ENCODE measurements around the gene ROPN1.

Gene ROPN1

GRCh38 chr3:123997543-123997942, 5.6 kb upstream of the ROPN1 start:
- Histone ChIP-seq H3K9me3 (ENCODE audit: insufficient read depth, low read length, severe bottlenecking) (no peaks in the 10 kb centered on the region), H3K4me1 (ENCODE audit: insufficient read depth, low read length) (no peaks in the 10 kb centered on the region), H3K9ac (ENCODE audit: low read depth, low read length) (no peak overlapping the region), H3K4me2 (ENCODE audit: insufficient read depth, low read length) (no peak overlapping the region), H3K4me3 (ENCODE audit: low read depth in 1 of 2, low read length in 2 of 2) (no peak overlapping the region), H3K27me3 (ENCODE audit: insufficient read depth, low read length, poor library complexity) (peaks cover 4% of the 10 kb centered on the region), H4K20me1 (ENCODE audit: insufficient read depth, low read length) (no peaks in the 10 kb centered on the region; the same call in 1 of the 2 replicates), H3K27ac (ENCODE audit: low read length) (no peak overlapping the region), H3K36me3 (ENCODE audit: insufficient read depth, low read length) (no peaks in the 10 kb centered on the region), H3K79me2 (ENCODE audit: insufficient read depth, low read length) (no peaks in the 10 kb centered on the region), H2AFZ (ENCODE audit: low read depth, low read length) (no peak overlapping the region)
- ATAC-seq (ENCODE audit: insufficient read depth, low read depth) (no peak), DNase-seq (no peak)
- TF ChIP-seq EZH2 (IDR thresholded peaks at IDR 0.05; ENCODE audit: borderline replicate concordance, low read depth, low read length, severe bottlenecking) = no peak
- TF ChIP-seq, protein P1, sequence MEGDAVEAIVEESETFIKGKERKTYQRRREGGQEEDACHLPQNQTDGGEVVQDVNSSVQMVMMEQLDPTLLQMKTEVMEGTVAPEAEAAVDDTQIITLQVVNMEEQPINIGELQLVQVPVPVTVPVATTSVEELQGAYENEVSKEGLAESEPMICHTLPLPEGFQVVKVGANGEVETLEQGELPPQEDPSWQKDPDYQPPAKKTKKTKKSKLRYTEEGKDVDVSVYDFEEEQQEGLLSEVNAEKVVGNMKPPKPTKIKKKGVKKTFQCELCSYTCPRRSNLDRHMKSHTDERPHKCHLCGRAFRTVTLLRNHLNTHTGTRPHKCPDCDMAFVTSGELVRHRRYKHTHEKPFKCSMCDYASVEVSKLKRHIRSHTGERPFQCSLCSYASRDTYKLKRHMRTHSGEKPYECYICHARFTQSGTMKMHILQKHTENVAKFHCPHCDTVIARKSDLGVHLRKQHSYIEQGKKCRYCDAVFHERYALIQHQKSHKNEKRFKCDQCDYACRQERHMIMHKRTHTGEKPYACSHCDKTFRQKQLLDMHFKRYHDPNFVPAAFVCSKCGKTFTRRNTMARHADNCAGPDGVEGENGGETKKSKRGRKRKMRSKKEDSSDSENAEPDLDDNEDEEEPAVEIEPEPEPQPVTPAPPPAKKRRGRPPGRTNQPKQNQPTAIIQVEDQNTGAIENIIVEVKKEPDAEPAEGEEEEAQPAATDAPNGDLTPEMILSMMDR (IDR thresholded peaks at IDR 0.05; ENCODE audit: borderline replicate concordance, extremely low read depth, low read length, poor library complexity, severe bottlenecking) = no peak

DNA sequence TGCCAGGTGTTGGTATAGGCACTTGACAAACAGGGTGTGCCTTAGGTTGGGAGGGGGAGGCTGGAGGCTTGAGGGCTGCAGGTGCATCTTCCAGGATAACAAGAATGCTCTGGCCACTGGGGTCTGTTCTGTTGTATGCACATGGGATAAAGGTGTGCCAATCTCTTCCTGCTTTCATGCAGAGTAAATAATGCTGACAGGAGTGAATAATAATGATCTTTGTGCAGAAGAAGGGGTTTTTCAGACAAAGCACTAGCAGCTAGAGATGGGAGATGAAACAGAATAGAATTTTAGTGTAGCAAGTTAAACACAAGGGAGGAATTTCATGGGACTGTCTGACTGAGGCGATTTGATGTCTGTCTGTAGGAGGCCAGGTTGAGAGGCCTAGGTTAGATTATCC, 1.9 kb upstream of the ROPN1 start:
- no peak overlapping the region for H2AFZ ChIP-seq (ENCODE audit: low read depth, low read length)
- H4K20me1 ChIP-seq (ENCODE audit: insufficient read depth, low read length) = no peaks in the 10 kb centered on the region; the same call in 1 of the 2 replicates
- no peaks in the 10 kb centered on the region for H3K4me1 ChIP-seq (ENCODE audit: insufficient read depth, low read length)
- ATAC-seq (ENCODE audit: insufficient read depth, low read depth) = no peak
- no peak overlapping the region for H3K4me2 ChIP-seq (ENCODE audit: insufficient read depth, low read length)
- H3K9me3 ChIP-seq (ENCODE audit: insufficient read depth, low read length, severe bottlenecking) = no peaks in the 10 kb centered on the region
- no peaks in the 10 kb centered on the region for H3K79me2 ChIP-seq (ENCODE audit: insufficient read depth, low read length)
- H3K27ac ChIP-seq (ENCODE audit: low read length) = no peak overlapping the region
- H3K36me3 ChIP-seq (ENCODE audit: insufficient read depth, low read length) = no peaks in the 10 kb centered on the region
- no peak overlapping the region for H3K4me3 ChIP-seq (ENCODE audit: low read depth in 1 of 2, low read length in 2 of 2)
- TF ChIP-seq, protein P1 (IDR thresholded peaks at IDR 0.05; ENCODE audit: borderline replicate concordance, extremely low read depth, low read length, poor library complexity, severe bottlenecking) = no peak
- no peak for TF ChIP-seq EZH2 (IDR thresholded peaks at IDR 0.05; ENCODE audit: borderline replicate concordance, low read depth, low read length, severe bottlenecking)
- H3K9ac ChIP-seq (ENCODE audit: low read depth, low read length) = no peak overlapping the region
- DNase-seq = no peak
- peaks cover 4% of the 10 kb centered on the region for H3K27me3 ChIP-seq (ENCODE audit: insufficient read depth, low read length, poor library complexity)

- no peaks in the 10 kb centered on the region for H3K79me2 ChIP-seq (ENCODE audit: insufficient read depth, low read length)
- ATAC-seq (ENCODE audit: insufficient read depth, low read depth) = no peak
- no peak overlapping the region for H3K27ac ChIP-seq (ENCODE audit: low read length)
- H2AFZ ChIP-seq (ENCODE audit: low read depth, low read length) = no peak overlapping the region
- no peaks in the 10 kb centered on the region for H4K20me1 ChIP-seq (ENCODE audit: insufficient read depth, low read length)
- no peaks in the 10 kb centered on the region for H3K4me1 ChIP-seq (ENCODE audit: insufficient read depth, low read length)
- H3K4me2 ChIP-seq (ENCODE audit: insufficient read depth, low read length) = no peak overlapping the region
- peaks cover 18% of the 10 kb centered on the region for H3K27me3 ChIP-seq (ENCODE audit: insufficient read depth, low read length, poor library complexity)
- no peak for TF ChIP-seq EZH2 (IDR thresholded peaks at IDR 0.05; ENCODE audit: borderline replicate concordance, low read depth, low read length, severe bottlenecking)
- TF ChIP-seq, protein P1 (IDR thresholded peaks at IDR 0.05; ENCODE audit: borderline replicate concordance, extremely low read depth, low read length, poor library complexity, severe bottlenecking) = no peak
- H3K9me3 ChIP-seq (ENCODE audit: insufficient read depth, low read length, severe bottlenecking) = no peaks in the 10 kb centered on the region
- H3K36me3 ChIP-seq (ENCODE audit: insufficient read depth, low read length) = no peaks in the 10 kb centered on the region
- DNase-seq = no peak
- no peak overlapping the region for H3K9ac ChIP-seq (ENCODE audit: low read depth, low read length)
- no peak overlapping the region for H3K4me3 ChIP-seq (ENCODE audit: low read depth in 1 of 2, low read length in 2 of 2)
These were observed 5.5 kb downstream of the ROPN1 start for GRCh38 chr3:123986427-123986826.

DNA sequence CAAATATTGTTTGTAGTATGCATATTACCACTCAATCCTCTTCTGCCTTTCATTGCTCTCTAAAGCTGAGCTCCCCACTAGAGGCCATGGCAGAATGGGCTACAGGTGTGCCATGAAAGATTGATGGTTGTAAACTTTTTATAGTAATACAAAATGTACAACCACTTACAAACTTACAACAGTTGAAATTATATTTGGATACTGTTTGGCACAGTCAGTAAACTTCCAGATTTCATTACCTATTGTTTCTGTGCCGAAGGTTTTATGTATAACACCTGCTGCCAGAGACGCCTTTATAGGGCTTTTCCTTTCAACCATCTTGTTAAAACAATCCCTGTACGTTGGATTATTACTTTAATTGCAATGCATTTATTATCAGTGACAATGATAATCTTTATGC, 7.0 kb downstream of the ROPN1 start:
- Histone ChIP-seq H3K79me2 (ENCODE audit: insufficient read depth, low read length) (no peaks in the 10 kb centered on the region), H3K27ac (ENCODE audit: low read length) (no peak overlapping the region), H3K9me3 (ENCODE audit: insufficient read depth, low read length, severe bottlenecking) (no peaks in the 10 kb centered on the region), H3K4me2 (ENCODE audit: insufficient read depth, low read length) (no peak overlapping the region), H3K9ac (ENCODE audit: low read depth, low read length) (no peak overlapping the region), H3K27me3 (ENCODE audit: insufficient read depth, low read length, poor library complexity) (peaks cover 18% of the 10 kb centered on the region), H3K36me3 (ENCODE audit: insufficient read depth, low read length) (no peaks in the 10 kb centered on the region), H2AFZ (ENCODE audit: low read depth, low read length) (no peak overlapping the region), H3K4me3 (ENCODE audit: low read depth in 1 of 2, low read length in 2 of 2) (no peak overlapping the region), H3K4me1 (ENCODE audit: insufficient read depth, low read length) (0 out of 2 replicates have a peak, but pooled peaks cover under 1% of the 10 kb centered on the region), H4K20me1 (ENCODE audit: insufficient read depth, low read length) (no peaks in the 10 kb centered on the region)
- TF ChIP-seq, protein P1 (IDR thresholded peaks at IDR 0.05; ENCODE audit: borderline replicate concordance, extremely low read depth, low read length, poor library complexity, severe bottlenecking) = no peak
- TF ChIP-seq EZH2 (IDR thresholded peaks at IDR 0.05; ENCODE audit: borderline replicate concordance, low read depth, low read length, severe bottlenecking) = no peak
- DNase-seq (no peak), ATAC-seq (ENCODE audit: insufficient read depth, low read depth) (no peak)
